HK-2 (cell line): ENCODE measurements around the gene MCRIP1.
A peak's percentile ranks its signal among the peaks of the same experiment; 100 is the strongest.

Source experiments
- DNase-seq: peaks from one replicate; pipeline ENCODE4 v3.0.0-alpha.2; 2018; ENCODE audit not compliant: unreplicated experiment

MCRIP1 gene, protein sequence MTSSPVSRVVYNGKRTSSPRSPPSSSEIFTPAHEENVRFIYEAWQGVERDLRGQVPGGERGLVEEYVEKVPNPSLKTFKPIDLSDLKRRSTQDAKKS

DNA sequence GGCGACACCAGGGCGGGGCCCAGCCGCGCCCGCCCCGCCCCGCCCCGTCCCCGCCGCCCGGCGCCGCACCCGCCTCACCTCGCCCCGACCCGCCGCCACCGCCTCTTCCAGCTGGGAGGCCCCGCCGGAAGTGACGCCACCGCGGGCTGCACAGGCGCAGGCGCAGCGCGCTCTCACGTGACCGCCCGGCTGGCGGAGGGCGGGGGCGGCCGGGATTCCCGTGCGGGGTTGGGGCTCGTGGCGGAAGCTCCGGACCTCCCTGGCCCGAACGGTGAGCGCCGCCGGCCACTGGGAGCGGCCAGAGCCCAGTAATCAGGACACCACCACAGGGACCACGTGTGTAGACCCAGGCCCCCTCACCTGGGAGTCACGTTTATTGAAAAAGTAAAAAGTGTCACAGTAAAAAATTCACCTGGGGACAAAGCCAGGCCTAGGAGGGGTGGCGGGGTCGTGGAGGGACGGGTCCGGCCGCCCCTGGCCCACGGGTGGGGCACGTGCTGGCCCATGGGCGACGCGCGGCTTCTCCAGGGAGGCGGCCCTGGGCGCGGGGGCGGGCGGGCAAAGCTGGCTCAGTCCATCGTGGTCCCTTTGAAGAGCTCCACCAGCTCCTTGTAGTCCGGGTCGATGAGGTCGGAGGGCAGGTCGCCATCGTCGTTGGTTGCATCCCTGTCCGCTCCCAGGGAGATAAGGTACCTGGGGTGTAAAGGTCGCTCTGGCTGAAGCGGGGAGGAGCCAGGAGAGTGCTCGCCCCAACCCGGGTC is at the start of gene MCRIP1:
MCRIP1 (minus strand) TSS at position 132 of the 761 bp plus-strand sequence. CDS start 8,785 bp downstream, outside the sequence.
- DNase-seq = peak; percentile 95

DNA sequence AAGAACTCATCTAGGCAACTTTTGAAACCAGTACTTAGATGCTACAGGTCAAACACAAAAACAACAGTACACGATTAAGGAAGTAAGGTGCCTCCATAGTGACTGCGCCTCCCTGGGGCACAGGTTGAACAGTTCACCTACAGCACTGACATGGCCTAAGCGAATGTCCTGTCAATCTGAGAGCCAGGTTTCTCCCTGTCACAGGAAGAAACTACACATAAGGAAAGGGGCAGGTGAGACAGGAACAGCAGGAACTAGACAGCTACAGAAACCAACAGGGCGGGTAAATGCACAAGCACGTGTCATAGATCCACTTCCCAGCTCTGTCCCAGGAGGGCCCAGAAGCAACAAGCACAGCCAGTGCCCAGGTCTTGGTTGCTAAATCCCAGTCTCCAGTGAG is 46.0 kb upstream of the MCRIP1 start:
- no peak for DNase-seq

DNA sequence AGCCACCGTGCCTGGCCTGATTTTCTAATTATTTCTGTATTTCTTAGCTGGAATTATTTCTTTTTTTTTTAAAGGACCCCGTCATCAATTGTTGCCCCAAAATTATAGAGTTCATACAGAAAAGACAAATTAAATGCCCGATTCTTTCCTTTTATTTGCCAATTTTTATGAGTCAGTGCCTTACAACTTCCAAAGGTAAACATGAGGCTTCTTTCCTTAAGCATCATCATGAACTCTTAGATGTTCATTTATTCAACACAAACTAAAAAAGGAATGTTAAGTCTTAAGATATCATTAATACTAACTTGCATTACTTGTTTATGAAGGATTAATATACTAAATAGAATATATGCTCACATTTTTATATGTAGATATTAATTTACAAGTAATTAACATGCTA is 45.2 kb upstream of the MCRIP1 start:
- DNase-seq = no peak

DNA sequence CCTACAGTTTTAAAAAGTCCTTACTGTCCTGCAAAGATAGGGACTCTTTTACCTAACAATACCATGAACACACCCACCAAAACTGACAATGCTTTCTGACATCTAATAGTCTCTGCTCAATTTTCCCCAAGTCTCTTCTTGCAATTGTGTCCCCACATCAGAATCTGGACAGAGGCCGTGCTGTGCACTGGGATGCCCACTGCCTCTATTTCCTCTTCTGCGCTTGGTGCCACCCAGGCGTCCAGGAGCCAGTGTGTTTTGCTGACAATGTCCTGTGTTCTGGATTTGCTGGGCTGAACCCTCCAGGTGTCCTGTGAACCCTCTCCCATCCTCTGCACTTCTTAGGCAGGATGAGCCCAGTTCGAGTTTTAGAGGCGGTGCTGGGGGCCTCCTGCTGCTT is 44.5 kb upstream of the MCRIP1 start:
- no peak for DNase-seq

DNA sequence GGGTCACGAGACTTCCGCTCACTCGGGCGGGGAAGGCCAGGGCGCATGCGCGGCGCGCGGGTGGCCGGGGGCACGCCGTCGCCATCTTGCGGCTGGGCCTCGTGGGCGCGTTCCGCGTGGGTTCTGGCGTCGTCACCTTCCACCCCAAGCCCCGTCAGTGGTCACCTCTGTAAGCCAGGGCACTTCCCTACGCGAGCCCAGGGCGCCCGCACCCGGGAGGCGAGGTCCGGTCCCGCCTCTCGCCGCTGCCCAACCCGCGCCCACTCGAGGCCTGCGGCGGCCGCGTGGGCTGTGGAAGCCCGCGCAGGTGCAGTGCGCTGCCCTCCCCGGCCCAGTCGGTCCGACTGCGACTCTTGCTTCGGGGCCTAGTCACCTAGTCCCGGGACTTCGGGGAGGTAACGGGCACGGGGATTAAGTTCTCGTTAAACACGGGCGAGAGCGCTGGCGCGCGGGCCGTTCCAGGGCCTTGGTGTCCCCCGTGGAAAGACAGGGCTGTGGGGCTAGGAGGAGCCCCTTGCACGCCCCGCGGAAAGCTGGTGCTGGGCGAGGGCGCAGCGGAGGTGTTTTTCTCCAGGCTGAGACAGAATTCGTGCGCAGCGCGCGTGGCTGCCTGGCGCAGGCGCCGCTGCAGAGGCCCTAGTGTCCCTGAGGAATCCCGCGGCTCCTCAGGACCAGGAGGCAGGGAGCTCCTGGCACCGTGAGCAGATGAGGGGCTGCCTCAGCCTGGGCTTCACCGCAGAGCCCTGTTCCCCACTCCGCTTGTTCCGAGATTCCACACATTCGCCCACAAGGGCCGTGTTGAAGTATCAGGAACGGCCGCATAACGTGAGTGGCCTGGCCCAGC is 38.5 kb upstream of the MCRIP1 start:
- DNase-seq = peak; percentile 94

DNA sequence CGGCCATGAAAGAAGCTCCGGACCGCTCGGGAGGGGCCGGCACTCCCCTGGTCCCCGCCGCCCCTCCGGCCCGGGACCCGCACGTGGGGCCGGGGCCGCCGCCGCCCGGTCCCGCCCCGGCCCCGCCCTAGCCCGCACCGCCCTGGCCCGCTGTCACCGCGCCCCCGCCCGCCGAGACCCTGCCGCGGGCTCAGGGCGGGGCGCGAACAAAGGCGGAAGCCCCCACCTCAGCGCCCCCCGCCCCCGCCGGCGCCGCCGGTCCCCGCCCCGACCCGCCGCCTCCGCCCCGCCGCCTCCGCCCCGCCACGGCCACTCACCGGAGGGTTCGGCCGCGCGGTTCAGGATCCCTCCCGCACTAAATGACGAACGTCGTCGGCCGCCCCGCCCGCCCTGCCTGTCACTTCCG is 37.9 kb upstream of the MCRIP1 start, which contains the start of gene ARHGDIA:
ARHGDIA (minus strand) TSS at position 357 of the 406 bp plus-strand sequence. CDS start 1,407 bp downstream, outside the sequence.
- no peak for DNase-seq

DNA sequence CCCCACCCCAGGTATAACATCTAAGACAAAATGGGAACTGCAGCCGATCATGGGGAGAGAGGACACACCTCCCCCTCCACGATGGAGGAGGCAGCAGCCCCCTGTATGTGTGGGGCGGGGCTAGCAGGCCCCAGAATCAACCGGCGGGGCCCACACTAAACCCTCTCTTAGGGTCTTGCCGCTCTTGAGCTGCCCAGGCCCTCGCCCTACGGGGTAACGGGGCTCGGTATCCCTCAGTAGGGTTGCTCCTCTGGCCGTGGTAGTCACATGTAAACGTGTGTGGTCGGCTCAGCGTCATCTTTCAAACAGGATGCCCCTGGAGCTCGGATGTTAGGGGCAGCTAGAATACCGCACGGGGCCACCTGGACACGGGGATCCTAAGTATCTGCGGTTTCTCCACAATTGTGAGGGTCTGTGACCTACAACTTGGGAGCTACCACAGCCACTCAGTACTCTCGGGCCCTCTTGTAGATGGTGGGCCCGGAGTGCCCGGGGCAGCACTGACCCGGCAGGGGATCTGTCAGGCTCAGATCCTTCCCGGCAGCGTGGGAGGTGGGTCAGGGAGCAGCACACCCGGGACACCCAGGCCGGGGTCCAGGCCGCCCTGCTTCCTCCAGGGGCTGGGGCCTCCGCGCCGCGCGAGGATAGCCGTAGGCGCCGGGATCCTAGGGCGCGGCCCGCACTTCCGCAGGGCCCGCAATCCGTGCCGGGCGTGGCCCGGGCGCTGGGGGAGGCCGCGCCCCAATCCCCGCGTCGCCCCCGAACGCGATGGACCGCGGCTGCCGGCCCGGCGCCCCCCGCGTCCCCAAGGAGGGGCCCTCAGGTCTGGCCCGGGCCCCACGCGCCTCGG is 37.3 kb upstream of the MCRIP1 start:
- peak; percentile 54 for DNase-seq

DNA sequence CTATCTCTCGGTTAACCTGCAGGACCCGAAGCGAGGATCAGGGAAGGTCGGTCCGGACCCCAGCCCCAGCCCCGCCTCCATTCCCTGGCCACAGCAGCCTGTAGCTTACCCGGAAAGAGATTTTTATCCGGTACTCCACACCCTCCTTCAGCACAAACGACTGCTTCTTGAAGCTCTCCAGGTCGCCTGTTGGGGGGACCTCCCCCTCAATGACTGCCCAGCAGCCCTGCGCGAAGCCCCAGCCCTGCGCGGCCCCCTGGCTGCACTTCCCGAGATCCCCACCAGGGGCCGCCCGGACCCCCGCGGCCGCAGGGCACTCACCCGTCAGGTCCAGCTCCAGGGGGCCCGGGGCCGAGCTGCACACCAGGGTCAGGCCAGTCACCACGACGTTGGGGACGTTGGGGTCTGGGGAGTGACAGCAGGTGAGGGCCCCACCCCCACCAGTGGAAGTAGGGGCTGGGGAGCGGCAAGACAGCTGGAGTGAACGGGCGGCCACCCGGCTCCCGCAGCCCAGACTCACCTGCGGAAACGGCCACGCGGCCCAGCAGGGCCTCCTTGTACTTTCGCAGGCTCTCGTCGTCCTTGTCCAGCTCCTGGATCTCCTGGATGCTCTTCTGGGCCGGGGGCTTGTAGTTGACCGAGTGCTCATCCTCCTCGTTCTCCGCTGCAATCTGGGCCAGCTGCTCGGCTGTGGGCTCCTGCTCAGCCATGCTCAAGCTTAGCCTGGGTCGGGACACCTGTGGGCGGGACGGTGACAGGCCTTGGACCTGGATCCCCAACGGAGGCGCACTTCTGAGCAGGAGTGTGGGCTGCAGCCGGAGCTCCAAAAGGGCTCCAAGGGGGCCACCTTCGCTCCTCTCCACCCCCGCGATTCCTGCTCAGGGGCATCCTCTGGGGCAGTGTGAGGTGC is 36.4 kb upstream of the MCRIP1 start:
- no peak for DNase-seq

DNA sequence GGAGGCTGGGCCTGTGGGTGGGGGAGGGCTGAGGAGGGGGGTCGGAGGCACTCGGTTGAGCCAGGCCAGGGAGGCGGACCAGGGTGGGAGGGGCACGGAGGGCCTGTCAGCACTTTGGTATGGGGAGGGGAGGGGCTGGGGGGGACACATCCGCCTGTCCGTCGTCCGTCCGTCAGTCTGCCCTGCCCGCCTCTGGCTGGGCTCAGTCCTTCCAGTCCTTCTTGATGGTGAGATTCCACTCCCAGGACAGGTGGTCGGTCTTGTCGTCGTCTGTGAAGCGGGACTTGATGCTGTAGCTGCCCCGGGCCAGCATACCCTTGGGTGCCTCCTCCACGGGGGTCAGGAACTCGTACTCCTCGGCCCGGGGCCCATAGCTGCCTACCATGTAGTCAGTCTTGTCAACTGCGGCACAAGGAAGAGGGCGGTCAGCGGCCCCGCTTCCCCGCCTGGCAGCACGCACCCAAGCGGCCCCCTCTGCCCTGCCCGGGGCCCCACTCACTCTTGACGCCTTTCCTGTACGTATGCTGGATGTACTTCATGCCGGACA is 35.7 kb upstream of the MCRIP1 start:
- peak; percentile 88 for DNase-seq

DNA sequence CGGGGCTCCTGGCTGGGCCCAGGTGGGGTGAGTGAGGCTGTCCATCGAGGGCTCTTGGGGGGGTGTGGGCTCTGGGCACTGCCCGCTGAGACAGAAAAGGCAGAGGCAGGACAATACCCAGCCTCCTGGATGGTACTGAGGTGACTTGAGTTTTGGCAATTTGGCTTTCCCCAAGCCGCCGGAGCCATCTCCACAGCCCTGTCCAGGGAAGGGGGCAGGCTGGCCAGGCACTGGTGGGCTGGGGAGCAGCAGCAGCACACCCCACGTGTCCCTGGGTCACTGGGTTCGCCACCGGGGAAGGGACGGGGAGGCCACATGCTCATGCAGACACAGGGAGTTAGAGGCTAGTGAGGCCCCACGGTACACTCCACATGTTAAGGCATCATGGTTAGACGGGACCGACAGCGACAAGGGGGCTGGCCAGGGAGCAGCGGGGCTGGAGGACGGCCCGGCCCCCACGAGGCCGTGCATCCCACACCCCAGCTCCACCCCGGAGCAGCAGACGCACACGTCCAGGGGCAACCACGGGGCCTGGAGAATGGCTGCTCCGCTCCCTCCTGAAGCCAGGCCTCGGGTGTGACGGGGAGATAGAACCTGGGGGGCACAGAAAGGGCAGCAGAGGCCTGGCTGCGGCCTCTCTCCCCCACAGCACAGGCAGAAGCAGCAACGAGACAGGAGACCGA is 35.0 kb upstream of the MCRIP1 start:
- peak; percentile 41 for DNase-seq

DNA sequence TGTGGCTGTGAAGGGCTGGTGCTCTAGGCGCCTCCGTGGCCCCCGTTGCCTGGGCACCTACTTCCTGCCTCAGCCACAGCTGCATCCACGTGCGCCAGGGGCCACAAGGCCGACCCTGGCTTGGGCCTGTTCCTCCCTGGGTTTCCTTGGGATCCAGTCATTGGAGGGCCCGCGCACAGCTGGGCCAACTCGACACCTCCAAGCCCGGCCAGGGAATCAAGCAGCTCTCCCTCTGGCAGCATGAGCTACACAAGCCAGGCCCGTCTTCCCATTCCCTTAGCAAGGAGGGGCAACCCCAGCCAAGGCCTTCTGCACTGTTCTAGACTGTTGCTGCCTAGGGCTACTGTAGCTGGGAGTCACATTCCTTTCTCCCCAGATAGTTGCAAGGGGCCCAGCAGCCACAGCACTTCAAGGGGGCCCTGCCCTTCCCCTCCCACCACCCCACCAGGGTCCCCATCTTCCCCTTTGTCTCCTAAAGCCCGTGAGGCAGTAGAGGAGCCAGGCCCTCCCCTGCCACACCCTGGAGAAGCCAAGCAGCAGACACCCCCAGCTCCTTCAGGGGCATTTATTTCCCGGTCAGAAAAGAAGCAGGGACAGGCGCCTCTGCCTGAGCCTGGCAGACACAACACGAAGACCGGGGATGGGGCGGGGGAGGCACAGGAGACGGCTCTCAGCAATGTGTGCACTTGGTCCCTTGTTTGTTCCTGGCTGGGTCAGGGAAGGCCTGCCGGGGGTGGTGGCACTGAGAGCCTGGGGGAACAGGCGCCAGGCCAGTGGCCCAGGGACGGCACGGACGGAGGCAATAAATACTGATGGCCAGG is 34.3 kb upstream of the MCRIP1 start:
- peak; percentile 63 for DNase-seq

DNA sequence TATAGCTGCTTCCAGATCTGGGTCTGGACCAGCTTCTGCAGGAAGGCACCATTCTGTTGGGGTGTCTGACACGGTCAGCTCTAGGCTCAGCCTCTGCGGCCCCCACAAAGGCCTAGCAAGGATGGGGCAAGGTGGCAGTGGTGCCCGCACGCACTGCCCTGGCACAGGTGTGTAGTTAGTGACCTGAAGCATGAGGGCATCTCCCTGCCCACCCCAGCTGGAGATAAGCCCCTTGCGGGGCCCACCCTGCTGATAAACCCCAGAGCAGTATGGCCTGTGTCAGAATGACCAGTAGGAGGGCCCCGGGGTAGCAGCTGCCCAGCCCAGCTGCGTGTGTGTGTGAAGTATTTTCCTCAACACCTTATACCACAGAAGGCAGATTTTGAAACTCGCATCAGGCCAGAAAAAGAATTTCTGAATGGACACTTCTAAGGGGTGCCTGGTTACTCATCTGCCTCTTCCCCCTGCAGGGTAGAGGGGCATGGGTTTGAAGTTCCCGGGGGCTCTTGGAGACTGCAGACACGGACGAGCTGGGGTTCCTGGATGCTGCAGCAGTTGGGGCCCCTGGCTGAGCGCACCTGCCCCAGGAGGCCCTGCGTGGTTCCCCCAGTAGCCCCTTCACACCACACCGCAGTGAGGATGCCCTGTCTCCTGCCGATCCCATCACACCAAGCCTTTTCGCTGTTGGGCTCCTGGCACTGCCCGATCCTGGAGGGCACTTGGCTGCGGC is 33.5 kb upstream of the MCRIP1 start:
- DNase-seq = no peak

DNA sequence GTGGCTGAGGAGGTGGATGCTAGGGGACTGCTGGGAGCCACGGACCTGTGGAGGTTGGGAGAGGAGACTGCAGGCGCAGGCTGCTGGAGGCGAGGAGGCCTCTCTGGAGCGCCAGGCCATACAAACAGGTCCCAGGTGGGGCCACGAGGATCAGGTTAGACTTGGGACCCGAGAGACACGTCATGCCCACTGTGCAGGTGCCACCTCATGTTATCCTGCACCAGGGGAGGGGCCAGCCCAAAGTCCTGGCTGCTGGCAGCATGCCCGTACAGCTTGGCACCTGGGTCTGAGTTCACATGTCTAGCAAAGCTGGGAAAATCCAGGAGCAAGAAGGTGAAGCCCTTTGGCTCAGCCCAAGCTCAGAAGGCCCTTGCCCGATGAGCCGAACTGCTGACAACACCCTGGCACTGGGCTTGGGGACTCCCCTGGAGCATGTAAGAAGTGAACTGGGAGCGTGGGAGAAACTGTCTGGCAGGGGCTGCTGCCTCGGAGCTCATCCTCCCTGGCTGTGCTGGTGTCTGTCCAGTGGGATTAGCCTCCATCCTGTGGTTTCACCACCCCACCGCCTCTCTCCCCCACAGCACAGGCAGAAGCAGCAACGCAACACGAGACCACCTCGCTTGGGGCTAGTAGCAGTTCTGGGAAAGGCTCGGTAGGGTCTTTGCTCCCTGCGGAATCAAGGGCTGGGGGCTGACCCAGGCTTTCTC is 32.8 kb upstream of the MCRIP1 start:
- no peak for DNase-seq

DNA sequence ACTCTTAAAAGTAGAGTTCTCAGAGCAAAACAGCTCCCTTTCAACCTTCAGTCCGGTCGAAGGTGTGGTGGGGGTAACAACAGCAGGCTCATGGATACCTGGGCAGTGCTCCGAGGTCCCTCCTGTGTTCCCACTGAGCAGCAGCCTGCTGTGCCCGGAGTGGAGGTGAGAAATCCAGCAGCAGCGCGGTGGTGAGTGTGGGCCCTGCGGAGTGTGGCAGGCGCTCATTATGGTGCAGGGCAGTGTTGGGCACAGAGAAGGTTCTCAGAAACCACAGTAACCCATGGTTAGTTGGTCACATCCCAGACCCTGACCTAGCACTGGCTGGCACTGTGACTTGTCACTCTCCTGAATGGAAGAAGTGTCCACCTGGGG is 32.3 kb upstream of the MCRIP1 start:
- no peak for DNase-seq

DNA sequence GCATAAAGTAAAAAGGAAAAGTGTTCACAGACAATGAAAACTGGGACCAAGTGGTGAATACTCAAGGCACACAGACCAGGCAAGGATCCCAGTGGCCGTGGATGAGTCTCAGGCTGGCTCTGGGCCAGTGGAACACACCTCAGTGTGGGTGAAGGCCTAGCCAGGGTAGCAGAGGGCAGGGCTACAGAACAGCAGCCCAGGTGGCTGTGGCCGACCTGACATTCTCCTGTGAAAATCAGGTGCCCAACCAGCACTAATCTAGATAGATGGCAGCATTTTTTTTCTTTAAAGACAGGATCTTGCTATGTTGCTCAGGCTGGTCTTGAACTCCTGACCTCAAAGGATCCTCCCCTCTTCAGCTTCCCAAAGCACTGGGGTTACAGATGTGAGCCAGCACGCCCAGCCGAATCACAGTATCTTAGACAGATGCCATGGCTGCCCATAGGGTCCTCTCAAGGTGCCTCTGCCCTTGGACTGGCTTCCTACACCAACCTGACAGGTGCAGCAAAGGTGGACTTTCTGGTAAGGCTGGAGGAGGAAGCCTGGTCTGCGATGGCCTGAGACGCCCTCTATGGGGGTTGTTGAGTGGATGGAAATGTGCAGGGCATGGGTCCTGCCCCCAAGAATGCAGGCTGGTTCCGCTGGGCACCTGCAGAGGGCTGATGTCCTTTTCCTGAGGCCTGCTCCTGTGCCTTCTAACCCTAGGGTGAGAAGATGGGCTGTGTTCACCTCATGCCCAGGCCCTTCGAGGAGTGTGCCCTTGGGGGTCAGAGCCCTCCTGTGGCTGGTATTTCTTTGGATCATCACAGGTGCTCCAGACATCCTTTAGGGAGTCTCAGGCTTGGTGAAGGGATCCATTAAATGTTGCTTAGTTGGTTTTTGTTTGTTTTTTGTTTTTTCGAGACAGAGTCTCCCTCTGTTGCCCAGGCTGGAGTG is 31.0 kb upstream of the MCRIP1 start:
- DNase-seq = no peak

DNA sequence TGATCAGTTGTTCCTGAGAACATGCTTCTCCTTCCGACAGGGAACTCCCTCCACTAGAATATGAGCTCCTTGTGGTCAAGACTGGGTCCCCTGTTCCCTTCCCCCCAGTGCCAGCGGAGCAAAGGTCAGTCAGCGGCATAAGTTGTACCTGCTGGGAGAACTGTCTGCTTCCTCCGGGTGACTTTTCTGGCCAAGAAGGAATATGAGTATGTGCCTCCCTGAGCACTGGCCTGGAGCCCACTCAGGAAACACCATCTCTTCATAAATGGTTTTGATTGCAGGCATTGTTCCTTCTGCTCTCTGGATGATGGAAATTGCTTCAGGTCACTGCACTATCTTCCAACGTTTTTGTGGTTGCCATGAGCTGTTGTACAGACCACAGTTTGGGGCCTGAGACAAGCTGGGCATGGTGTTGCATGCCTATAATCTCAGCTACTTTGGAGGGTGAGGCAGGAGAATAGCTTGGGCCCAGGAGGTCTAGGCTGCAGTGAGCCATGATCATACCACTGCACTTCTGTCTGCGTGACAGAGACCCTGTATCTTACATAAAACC is 30.1 kb upstream of the MCRIP1 start:
- no peak for DNase-seq
